A673 (cell line): ENCODE measurements around the gene TBCC. TPM values are rescaled to one million over a fixed set of nuclear protein-coding genes. Genes with fewer than 3 reads are reported as not detected.
"Not testable (repeated sequence)": the region's sequence is repeated elsewhere in the genome, so short reads cannot be mapped to it uniquely, and the experiment has no call there.

Source experiments
- BruUV-seq: library from RNA; stranded (reverse); fragments of 400-500 nt; replicated peaks from 2 replicates; lab custom pipeline; 2021; lab: Mats Ljungman, UMichigan
- CTCF ChIA-PET: fragments of 300-600 bp; sonication (Branson Sonifier 250); formaldehyde crosslinking; loops from one replicate; lab custom pipeline; 2022; ENCODE audit warnings: antibody characterized with exemption; lab: Charles Lee
- POLR2A ChIA-PET: fragments of 300-600 bp; sonication (Branson Sonifier 250); formaldehyde crosslinking; loops from one replicate; lab custom pipeline; 2022; ENCODE audit warnings: antibody characterized with exemption; ENCODE audit not compliant: low non-redundant PET; lab: Charles Lee
- DNase-seq: peaks from one replicate; pipeline ENCODE4 v3.0.0-alpha.2; 2015; ENCODE audit warnings: low spot score
- H3K27ac ChIP-seq: fragments of 200-600 bp; sonication (generic); 2 replicates; pipeline ENCODE4 v1.5.1; 2016; ENCODE audit warnings: mixed run types, low read depth, mild to moderate bottlenecking, mixed read lengths, antibody characterized with exemption, low read length; ENCODE audit not compliant: poor library complexity, severe bottlenecking
- H3K27me3 ChIP-seq: fragments of 200-600 bp; sonication (generic); replicated peaks from 2 replicates; pipeline ENCODE4 v1.6.1; 2017; ENCODE audit warnings: mixed run types, low read depth, mild to moderate bottlenecking, mixed read lengths, antibody characterized with exemption, low read length; ENCODE audit not compliant: insufficient read depth, poor library complexity
- H3K36me3 ChIP-seq: fragments of 200-600 bp; sonication (generic); 2 replicates; pipeline ENCODE4 v1.6.1; 2016; ENCODE audit warnings: mixed run types, mild to moderate bottlenecking, mixed read lengths, antibody characterized with exemption, low read length; ENCODE audit not compliant: insufficient read depth, poor library complexity, severe bottlenecking
- H3K4me1 ChIP-seq: fragments of 200-600 bp; sonication (generic); 2 replicates; pipeline ENCODE4 v1.6.1; 2017; ENCODE audit warnings: mixed run types, mild to moderate bottlenecking, mixed read lengths, antibody characterized with exemption, low read length; ENCODE audit not compliant: insufficient read depth, poor library complexity, severe bottlenecking
- H3K4me3 ChIP-seq: fragments of 200-600 bp; sonication (generic); 2 replicates; pipeline ENCODE4 v1.5.1; 2016; ENCODE audit warnings: low read depth, mixed run types, mild to moderate bottlenecking, mixed read lengths, low read length; ENCODE audit not compliant: poor library complexity, severe bottlenecking
- H3K9me3 ChIP-seq: fragments of 200-600 bp; sonication (generic); 2 replicates; pipeline ENCODE4 v1.6.1; 2016; ENCODE audit warnings: mixed run types, low read depth, mild to moderate bottlenecking, mixed read lengths, antibody characterized with exemption, low read length; ENCODE audit not compliant: poor library complexity, severe bottlenecking
- CTCF ChIP-seq: fragments of 300-800, 200-600 bp; sonication (generic); conservative IDR thresholded peaks from 2 replicates; pipeline ENCODE4 v1.5.1; 2017; ENCODE audit warnings: low read depth, mild to moderate bottlenecking, antibody characterized with exemption, low read length, moderate library complexity, mixed read lengths
- EZH2 ChIP-seq: fragments of 200-600 bp; sonication (generic); IDR thresholded peaks from 2 replicates; pipeline ENCODE4 v1.6.1; 2017; ENCODE audit warnings: borderline replicate concordance, low read depth, mild to moderate bottlenecking, mixed read lengths, antibody characterized with exemption, low read length; ENCODE audit not compliant: poor library complexity, severe bottlenecking
- intact Hi-C: fragments of 100-400 bp; cut with micrococcal nuclease; formaldehyde crosslinking; loops from one replicate; pipeline ENCODE4 v1.10.0; 2022; ENCODE audit not compliant: unreplicated experiment
- total RNA-seq: library from RNA; stranded (reverse); gene quantifications from 2 replicates; pipeline ENCODE4 v1.2.3, GENCODE V29; 2021

TBCC gene
- total RNA-seq, 1 experiment from 2014 or later: 31.3 TPM

DNA sequence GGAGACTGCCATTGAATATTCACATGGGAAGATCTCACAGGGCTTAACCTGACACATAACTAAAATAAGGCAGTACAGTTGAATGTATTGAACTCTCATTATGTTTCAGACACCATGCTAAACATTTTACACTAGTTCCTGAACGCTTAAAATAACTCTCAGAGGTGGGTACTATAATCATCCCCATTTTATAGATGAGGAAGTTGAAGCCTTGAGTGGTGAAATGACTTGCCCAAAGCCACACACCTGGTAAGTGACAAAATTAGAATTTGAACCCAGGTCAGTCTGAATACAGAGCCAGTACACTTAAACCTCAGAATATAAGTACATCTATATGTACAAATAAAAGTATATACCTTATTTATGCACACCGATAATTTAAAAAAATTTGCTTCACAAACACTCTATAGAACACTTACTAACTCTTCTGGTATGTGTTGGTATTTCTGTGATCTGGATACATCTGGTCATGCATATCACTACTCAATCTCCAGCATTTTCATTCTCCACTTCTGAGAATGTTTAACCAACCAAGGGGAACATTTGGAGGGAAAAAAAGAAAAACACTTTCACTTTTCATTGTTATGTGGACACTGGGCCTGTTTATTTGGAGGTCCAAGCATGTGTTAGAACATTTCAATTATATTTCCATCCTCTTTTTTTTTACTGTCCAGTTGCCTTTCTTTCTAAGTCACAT lies 31.4 kb upstream of the TBCC start:
- Histone ChIP-seq H3K4me1 (peaks cover 8% of the 10 kb centered on the region), H3K27me3 (no peaks in the 10 kb centered on the region), H3K4me3 (no peak overlapping the region), H3K9me3 (no peaks in the 10 kb centered on the region), H3K27ac (no peak overlapping the region), H3K36me3 (no peaks in the 10 kb centered on the region)
- CTCF ChIA-PET: no interaction called here
- intact Hi-C loops: no loop called here
- TF ChIP-seq EZH2 (no peak), CTCF (no peak)
- no TSS peak for BruUV-seq
- POLR2A ChIA-PET: no interaction called here
- DNase-seq: no peak

GRCh38 chr6:42774821-42775487 lies 29.1 kb upstream of the TBCC start:
- intact Hi-C loops, CTCF ChIA-PET, H3K4me3 ChIP-seq, H3K27me3 ChIP-seq, DNase-seq, H3K4me1 ChIP-seq, H3K27ac ChIP-seq, BruUV-seq, H3K9me3 ChIP-seq, POLR2A ChIA-PET, H3K36me3 ChIP-seq: not testable (repeated sequence)

- intact Hi-C loops: no loop called here
- no peaks in the 10 kb centered on the region for H3K9me3 ChIP-seq
- no peak overlapping the region for H3K27ac ChIP-seq
- no peak for DNase-seq
- no TSS peak for BruUV-seq
- H3K36me3 ChIP-seq: no peaks in the 10 kb centered on the region
- H3K4me1 ChIP-seq: peaks cover 1% of the 10 kb centered on the region
- no peak overlapping the region for H3K4me3 ChIP-seq
- TF ChIP-seq EZH2: no peak
- TF ChIP-seq CTCF: no peak
- ChIA-PET CTCF (interaction anchor here (0.5 kb wide), 1 partner anchor 311 kb away, joined by 13 read pairs; no protein-coding TSS in a partner anchor), POLR2A (no interaction called here)
- no peaks in the 10 kb centered on the region for H3K27me3 ChIP-seq
Observed at GRCh38 chr6:42774201-42774600, 28.3 kb upstream of the TBCC start.
